Ramos (cell line): ENCODE measurements around the gene OSER1.

Experiments
- in situ Hi-C: fragments of 300-500 bp; cut with MboI; formaldehyde crosslinking; loops from one replicate; pipeline ENCODE4 v1.14.3; 2022; ENCODE audit warnings: low sequenced_read_pairs; ENCODE audit not compliant: unreplicated experiment

Gene OSER1

GRCh38 chr20:44182863-44183262 is 27.7 kb downstream of the OSER1 start:
- in situ Hi-C loops = no loop called here

DNA sequence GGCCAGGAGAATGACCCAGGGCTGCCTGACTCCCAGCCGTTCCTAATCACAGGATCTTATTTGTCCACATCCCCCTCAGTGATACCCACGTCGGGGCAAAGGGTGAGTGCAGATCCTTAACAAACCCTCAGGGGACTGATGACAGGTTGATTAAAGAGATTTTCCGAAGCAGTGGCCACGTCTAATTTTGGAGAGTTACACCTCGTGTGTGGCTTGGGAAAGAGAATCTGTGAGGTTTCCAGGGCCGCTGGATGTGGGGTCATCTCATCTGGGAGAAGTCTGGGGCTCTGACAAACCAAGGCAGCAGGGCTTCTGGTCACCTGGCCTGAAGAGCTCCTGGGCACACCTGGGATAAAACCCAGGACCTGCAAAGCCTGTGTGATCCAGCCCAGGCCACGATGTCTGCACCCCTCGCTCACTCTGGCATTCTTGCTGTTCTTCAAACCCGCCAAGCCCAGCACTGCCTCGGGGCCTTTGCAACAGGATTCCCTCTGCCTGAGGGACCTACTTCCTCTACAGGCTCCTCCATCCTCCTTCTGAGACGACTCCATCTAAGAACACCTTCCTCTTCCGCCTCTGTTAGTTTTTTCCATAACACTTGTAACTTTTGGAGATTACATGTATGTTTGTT is 28.3 kb downstream of the OSER1 start:
- in situ Hi-C loops = no loop called here

- in situ Hi-C loops = no loop called here
Observed at GRCh38 chr20:44181611-44182010, 29.0 kb downstream of the OSER1 start.

- in situ Hi-C loops = no loop called here
Observed at GRCh38 chr20:44180814-44181213, 29.8 kb downstream of the OSER1 start.

- in situ Hi-C loops = no loop called here
Observed at GRCh38 chr20:44176833-44177534, 33.6 kb downstream of the OSER1 start.

GRCh38 chr20:44174996-44175765 is 35.4 kb downstream of the OSER1 start:
- in situ Hi-C loops = no loop called here

- in situ Hi-C loops = no loop called here
Observed at GRCh38 chr20:44173846-44174245, 36.7 kb downstream of the OSER1 start.

- in situ Hi-C loops = no loop called here
Observed at GRCh38 chr20:44173116-44173515, 37.5 kb downstream of the OSER1 start.

DNA sequence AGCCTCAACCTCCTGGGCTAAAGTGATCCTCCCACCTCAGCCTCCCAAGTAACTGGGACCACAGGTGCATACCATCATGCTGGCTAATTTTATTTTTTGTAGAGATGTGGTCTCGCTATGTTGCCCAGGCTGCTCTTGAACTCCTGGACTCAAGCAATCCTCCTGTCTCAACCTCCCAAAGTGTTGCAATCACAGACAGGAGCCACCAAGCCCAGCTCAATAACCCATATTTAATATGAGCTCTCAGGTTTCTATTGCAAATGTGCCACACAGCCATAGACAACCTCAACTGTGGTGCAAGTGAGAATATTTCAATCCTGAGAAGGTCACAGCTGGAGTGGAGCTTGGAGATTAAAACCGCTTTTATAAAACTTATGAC is 38.0 kb downstream of the OSER1 start:
- in situ Hi-C loops = no loop called here

GRCh38 chr20:44171775-44172571 is 38.6 kb downstream of the OSER1 start:
- in situ Hi-C loops = no loop called here

- in situ Hi-C loops = no loop called here
Observed at GRCh38 chr20:44170816-44171410, 39.7 kb downstream of the OSER1 start.

- in situ Hi-C loops = no loop called here
Observed at GRCh38 chr20:44167736-44168135, 42.8 kb downstream of the OSER1 start.

- in situ Hi-C loops = no loop called here
Observed at GRCh38 chr20:44166477-44166876, 44.1 kb downstream of the OSER1 start.

GRCh38 chr20:44166008-44166407 is 44.6 kb downstream of the OSER1 start:
- in situ Hi-C loops = no loop called here

DNA sequence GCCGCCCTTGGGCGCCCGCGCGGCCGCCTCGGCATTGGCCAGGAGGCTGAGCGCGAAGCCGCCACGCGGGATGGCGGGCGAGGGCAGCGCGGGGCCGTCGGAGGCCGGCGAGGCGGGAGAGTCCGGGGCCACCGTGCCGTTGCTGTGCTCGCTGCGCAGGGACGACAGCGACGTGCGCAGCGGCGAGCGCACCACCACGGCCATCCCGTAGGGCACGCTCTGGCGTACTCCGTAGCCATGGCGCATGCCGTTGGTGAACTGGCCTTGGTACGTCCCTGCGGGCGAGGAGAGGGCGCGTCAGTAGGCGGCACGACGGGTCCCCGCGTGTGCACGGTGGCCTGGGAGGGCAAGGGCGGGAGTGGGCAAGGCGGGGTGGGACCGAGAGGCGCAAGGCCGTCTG is 50.4 kb downstream of the OSER1 start:
- in situ Hi-C loops = no loop called here

DNA sequence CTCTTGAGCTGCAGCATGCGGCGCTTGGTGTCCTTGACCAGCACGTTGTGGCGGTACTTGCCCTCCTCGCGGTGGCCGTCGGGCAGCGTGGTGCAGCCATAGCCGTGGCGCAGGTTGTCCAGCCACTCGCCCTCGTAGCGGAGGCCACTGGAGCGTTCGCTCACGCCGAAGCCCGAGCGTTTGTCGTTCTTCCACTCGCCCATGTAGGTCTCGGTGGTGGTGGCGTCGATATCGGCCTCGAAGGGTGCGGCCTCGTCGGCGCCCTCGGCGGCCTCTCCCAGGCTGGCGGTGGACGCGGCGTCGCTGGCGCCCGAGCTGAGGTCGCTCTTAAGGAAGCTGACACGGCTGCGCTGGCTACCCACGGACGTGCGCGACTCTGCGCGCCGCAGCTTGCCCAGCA is 50.9 kb downstream of the OSER1 start:
- in situ Hi-C loops = no loop called here

- in situ Hi-C loops = no loop called here
Observed at GRCh38 chr20:44159125-44159524, 51.4 kb downstream of the OSER1 start.

DNA sequence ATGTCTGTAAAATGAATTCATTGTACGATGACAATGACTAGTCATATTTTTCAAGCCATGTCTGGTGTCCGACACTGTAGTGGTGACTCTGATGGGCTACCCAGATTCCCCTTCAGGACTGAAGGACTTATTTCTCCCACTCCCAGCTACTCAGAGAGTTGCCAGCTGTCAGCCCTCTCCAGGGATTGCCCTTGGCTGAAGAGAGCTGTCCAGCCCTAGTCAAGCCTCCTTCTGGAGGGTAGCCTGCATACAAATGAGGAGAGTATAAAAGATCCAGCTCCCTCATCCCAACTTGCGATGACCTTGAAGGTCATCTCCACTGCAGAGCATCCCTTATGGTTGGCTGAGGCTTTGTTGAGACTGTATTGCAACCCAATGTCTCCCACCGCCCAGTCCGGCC is 53.5 kb downstream of the OSER1 start:
- in situ Hi-C loops = no loop called here

- in situ Hi-C loops = no loop called here
Observed at GRCh38 chr20:44154521-44155001, 56.0 kb downstream of the OSER1 start.

DNA sequence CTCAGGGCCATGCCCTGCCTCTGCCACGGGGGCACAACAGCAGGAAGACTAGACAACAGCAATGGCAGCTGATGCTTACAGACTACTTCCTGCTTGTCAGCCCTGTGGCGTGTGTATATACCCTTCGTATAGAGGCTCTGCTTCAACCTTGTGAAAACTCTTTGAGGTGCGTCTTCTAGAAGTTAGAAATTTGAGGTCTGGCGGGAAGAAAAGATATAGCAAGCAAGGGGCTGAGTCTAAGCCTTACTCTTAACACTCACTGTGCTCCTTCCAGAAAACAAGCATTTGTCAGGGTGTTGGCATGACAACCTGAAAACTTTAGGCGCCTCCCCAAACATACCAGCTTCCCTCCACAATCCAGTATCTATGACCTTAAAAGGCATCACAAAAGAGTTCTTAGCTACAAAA is 56.9 kb downstream of the OSER1 start:
- in situ Hi-C loops = no loop called here
